ENCODE results near the gene KCNF1. TPM values are rescaled to one million over a fixed set of nuclear protein-coding genes. Genes with fewer than 3 reads are reported as not detected.

KCNF1 gene
- total RNA-seq, 1 experiment from 2014 or later: 3.2 TPM

- no peak overlapping the region for H3K56ac ChIP-seq (ENCODE audit: insufficient read length, low read depth, low read length)
- no peaks in the 10 kb centered on the region for H3K79me1 ChIP-seq (ENCODE audit: insufficient read depth, low read depth, low read length, poor library complexity, severe bottlenecking)
- H2BK15ac ChIP-seq (ENCODE audit: low read depth, low read length): no peak overlapping the region
- no peak overlapping the region for H3K9ac ChIP-seq (ENCODE audit: extremely low read depth, insufficient read length, low read length)
- TF ChIP-seq, protein P1, sequence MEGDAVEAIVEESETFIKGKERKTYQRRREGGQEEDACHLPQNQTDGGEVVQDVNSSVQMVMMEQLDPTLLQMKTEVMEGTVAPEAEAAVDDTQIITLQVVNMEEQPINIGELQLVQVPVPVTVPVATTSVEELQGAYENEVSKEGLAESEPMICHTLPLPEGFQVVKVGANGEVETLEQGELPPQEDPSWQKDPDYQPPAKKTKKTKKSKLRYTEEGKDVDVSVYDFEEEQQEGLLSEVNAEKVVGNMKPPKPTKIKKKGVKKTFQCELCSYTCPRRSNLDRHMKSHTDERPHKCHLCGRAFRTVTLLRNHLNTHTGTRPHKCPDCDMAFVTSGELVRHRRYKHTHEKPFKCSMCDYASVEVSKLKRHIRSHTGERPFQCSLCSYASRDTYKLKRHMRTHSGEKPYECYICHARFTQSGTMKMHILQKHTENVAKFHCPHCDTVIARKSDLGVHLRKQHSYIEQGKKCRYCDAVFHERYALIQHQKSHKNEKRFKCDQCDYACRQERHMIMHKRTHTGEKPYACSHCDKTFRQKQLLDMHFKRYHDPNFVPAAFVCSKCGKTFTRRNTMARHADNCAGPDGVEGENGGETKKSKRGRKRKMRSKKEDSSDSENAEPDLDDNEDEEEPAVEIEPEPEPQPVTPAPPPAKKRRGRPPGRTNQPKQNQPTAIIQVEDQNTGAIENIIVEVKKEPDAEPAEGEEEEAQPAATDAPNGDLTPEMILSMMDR (conservative IDR thresholded peaks at IDR 0.05): no peak
- Mint-ChIP-seq H3K36me3 (ENCODE audit: insufficient read depth in 1 of 3, low read depth in 3 of 3) (no peaks in the 10 kb centered on the region), H3K4me3 (no peak overlapping the region), H3K4me1 (peaks cover 7 to 14% of the 10 kb centered on the region in 2 experiments), H3K9me3 (no peaks in the 10 kb centered on the region), H3K27ac (no peak overlapping the region), H3K27me3 (ENCODE audit: low read depth) (peaks cover 2% of the 10 kb centered on the region)
- H3K4me1 ChIP-seq (ENCODE audit: insufficient read depth, low read length): no peaks in the 10 kb centered on the region
- H3K18ac ChIP-seq (ENCODE audit: insufficient read length, low read depth, low read length): no peak overlapping the region
- no peak for DNase-seq
- H2BK12ac ChIP-seq (ENCODE audit: insufficient read length, low read depth, low read length): no peak overlapping the region
- no peaks in the 10 kb centered on the region for H3K9me3 ChIP-seq (ENCODE audit: control insufficient read depth, low read depth, low read length)
- H4K91ac ChIP-seq (ENCODE audit: insufficient read length, low read depth, low read length): no peak overlapping the region
- no peak overlapping the region for H4K5ac ChIP-seq (ENCODE audit: insufficient read length, low read depth, low read length)
- no CpG with 5 or more reads among the region's 10 CpGs for WGBS (ENCODE audit: extremely low coverage, insufficient read length, low lambda C conversion rate)
- no peak overlapping the region for H3K27ac ChIP-seq (ENCODE audit: insufficient read length, low read depth, low read length)
- no peaks in the 10 kb centered on the region for H3K79me2 ChIP-seq (ENCODE audit: insufficient read depth, low read length)
- H2AFZ ChIP-seq (ENCODE audit: low read length): no peak overlapping the region
- H2BK5ac ChIP-seq (ENCODE audit: insufficient read length, low read length): no peak overlapping the region
- H4K20me1 ChIP-seq (ENCODE audit: control insufficient read depth, insufficient read depth, insufficient read length): no peaks in the 10 kb centered on the region
- H3K4ac ChIP-seq (ENCODE audit: low read depth, low read length): no peak overlapping the region
- H2BK120ac ChIP-seq (ENCODE audit: low read depth, low read length, poor library complexity, severe bottlenecking): no peak overlapping the region
- no peaks in the 10 kb centered on the region for H3K23me2 ChIP-seq (ENCODE audit: insufficient read length, low read depth, low read length, poor library complexity, severe bottlenecking)
- H3K27me3 ChIP-seq (ENCODE audit: insufficient read depth, low read length): no peaks in the 10 kb centered on the region
- H3K23ac ChIP-seq (ENCODE audit: insufficient read length, low read depth, low read length): no peak overlapping the region
- no peak overlapping the region for H4K8ac ChIP-seq (replicated peaks; ENCODE audit: insufficient read length, low read depth, low read length)
- no peak overlapping the region for H3T11ph ChIP-seq (ENCODE audit: low read length)
- no peak overlapping the region for H2AK5ac ChIP-seq (ENCODE audit: insufficient read length, low read length)
- no peak overlapping the region for H2BK20ac ChIP-seq (ENCODE audit: low read depth, low read length, poor library complexity, severe bottlenecking)
- no peak overlapping the region for H3K14ac ChIP-seq (ENCODE audit: insufficient read depth, low read length)
- no peak overlapping the region for H3K4me2 ChIP-seq (ENCODE audit: insufficient read depth, insufficient read length, low read length)
These were observed 45.9 kb upstream of the KCNF1 start for GRCh38 chr2:10865841-10866240.

Measured in H9 (cell line).